NCI-H446 treated with DMSO at 0.1 percent for 48 hours (cell line): ENCODE measurements around the gene ASAP2.
"Not testable (repeated sequence)": the region's sequence is repeated elsewhere in the genome, so short reads cannot be mapped to it uniquely, and the experiment has no call there.

Experiments used
- DNase-seq: peaks from one replicate; lab custom pipeline; 2025; lab: John Stamatoyannopoulos, UW

The ASAP2 gene

DNA sequence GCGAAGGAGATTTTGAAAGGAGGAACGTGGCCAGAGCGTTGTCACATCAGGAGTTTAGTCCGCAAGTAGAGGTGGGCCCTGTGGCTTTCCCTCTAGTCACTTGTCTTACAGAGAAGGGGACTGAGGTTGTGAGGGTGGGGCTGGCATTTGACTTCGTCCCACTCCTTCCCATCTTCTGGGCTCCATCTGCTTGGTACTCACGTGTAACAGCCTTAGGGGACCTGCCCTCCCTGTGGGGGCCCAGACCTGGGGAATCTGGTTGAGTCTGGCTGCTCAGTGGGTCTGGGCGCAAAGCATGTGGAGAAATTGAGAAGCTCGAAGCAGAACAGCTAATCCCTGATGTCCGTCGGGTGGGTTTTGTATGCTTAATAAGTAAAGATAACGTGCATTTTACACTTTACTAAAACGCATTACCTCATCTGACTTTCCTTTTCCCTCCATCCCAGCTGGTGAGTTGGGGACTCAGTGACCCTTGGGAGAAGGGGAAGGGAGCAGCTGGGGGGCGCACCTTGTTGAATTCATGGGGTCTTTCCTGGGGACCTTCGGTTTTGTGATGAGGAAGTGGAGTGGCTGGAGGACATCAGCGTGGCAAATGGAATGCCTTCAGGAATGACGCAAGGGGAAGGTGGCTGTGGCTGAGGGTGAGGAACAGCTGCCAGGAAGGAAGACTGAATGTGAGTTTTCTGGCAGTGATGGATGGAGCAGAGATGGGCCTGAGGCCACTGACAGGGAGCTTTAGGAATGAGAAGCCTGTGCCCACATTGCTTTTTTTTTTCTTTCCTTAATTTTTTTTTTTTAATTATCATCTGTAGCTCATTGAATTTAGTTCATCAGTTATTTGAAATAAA lies 44.8 kb downstream of the ASAP2 start:
- no peak for DNase-seq

DNA sequence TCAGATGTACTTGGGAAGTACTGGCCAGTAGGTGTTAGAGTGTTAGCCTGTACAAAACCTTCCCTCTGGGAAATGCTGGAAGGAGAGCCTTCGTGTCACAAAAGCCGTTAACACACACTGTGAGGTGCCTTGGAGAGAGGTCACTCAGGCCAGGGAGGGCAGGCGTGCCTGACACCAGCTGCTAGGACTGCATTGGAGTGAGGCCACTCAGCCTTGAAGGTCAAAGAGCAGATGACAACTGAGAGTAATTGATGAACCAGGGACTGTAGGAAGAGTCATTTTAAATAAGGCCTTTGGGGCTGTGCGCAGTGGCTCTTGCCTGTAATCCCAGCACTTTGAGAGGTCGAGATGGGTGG lies 45.4 kb downstream of the ASAP2 start:
- no peak for DNase-seq

DNA sequence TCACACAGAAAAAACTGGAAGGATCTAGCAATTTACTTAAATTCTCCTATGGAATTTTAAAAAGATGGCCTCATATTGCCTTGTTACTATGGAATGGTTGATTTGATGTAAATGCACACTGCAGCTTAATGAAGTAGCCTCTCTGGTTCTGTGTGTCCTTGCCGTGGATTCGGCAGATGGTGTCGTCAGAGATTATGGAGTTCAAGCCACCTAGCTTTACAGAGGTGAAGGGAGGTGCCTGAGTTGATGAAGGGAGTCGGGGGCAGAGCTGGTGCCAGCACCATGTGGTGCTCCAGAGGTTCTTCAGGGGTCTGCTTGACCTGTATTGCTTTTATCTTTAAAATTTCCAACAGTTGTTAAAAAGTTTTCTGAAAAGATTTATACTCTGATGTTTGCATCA lies 48.8 kb downstream of the ASAP2 start:
- DNase-seq = no peak

DNA sequence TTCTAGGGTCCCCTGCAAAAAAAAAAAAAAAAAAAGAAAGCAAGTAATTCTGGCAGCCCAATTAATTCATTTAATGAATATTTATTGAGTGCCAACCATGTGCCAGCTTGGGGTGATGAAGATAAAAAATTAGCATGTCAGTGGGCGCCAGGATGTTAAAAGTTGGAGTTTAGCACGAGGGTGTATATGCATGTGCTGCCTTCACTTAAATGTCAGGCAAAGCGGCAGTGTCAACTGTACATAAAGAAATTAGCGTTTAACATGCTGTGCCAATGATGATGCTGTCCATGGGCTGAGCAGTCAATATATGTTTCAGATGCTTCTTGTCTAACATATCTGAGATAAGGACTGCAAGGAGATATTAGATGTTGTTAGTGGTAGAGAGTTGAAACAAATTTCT lies 49.5 kb downstream of the ASAP2 start:
- no peak for DNase-seq

DNA sequence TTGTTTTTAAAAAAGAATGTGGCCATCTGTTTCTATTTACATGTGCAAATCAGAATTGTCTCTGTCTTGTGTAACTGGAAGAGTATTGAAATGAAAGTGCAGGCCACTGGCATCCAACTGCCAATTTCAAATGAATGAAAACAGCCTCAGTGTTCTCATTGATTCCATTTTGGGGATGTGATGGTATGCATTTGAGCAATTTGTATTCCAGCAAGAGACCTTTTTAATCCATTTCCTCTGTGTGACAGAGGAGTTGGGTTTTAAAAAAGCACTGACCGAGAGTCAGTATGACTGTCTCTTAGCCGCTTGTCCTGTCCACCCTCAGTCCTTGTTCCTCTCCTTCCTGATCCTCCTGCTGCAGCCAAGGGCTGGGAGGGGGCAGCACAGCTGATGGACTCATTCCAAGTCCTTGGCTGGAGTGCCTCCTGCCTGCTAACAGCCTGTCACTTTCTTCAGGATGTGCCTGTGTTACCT lies 50.0 kb downstream of the ASAP2 start:
- DNase-seq = no peak

DNA sequence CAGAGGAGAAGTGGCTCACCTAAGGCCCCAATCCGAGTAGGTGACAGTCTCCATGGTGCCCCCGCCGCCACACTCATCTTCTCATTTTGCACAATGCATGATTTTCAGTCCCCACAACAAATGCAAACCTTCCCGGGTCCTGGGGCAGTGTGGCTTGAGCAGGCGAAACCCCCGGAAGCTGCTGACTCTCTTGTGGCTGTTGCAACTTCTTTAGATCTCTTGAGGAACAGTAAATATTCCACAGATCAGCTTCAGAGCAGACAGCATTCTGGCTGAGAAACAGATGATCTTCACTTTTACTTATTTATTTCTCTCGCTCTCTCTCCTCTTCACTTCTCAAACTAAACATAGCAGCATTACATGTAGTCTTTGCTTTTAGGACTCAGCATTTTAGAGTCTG lies 51.9 kb downstream of the ASAP2 start:
- no peak for DNase-seq

DNA sequence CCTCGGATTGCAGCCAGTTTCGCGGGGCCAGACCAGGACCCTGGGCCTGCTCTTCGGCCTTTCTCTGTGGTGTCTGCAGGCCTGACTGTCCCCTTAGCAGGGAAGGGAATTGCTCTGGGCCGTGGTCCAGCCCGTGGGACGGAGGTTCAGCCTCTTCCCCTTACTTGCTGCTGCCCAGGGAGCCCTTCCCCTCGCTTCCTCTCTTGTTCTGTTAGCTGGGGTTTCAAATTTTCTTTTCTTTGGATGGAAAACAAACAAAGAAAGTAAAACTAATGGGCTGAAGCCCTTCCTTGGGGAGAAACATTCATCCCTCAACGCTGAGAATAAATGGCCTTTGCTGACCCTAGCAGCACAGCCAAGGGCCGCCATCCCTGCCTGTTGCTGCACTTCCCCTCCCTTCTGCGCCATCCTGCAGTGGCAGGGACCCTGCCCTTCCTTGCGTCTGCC lies 52.4 kb downstream of the ASAP2 start:
- DNase-seq = no peak

DNA sequence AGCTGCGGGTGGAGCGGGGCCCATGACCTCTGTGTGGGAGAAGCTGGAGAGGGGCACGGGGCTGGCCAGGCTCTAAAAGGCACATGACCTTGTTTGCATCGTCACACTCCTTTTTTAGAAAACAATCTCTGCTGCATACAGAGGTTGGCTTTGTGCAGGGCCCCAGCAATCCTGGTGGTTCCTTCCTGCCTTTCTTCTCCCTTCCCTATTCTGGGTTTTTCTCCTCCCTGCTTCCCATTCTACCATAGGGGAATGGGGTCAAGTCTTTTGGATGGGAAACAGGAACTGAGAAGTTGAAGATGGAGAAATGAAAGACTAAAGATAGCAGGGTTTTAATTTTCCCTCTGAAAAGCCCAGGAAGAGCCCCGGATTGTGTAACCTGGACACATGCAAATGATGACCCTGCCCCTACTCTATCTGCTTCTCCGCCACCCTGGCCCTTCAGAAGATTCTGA lies 53.9 kb downstream of the ASAP2 start:
- DNase-seq = no peak

DNA sequence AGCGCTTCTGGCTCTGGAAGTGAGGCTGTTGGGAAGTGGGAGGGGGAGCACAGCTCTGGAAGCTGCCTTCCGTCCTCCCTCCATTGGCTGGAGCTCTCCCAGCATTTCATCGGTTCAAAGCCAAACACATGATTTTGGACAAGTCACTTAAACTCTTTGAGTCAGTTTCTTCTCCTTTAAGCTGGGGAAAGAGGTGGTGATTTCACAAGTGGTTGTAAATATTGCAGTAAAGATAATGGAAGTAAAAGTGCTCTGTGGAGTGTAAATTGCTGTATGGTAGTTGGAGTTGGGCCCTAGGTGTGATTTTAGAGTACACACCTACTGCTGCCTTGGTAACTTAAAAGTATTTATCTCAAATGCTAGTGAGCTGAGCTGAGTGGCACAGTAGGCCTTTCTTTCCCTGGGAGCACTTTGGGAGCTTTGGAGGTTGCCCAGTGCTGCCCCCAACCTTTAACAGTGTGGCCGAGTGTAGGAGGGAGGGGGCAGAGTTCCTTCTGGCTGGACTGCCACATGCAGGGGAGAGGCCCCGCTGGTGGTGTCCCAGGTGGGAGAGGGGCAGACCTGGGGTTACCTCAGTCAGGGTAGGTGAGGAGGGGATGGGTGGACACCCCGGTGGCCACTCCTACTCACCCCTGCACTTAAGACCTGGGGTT lies 54.7 kb downstream of the ASAP2 start:
- DNase-seq = no peak

DNA sequence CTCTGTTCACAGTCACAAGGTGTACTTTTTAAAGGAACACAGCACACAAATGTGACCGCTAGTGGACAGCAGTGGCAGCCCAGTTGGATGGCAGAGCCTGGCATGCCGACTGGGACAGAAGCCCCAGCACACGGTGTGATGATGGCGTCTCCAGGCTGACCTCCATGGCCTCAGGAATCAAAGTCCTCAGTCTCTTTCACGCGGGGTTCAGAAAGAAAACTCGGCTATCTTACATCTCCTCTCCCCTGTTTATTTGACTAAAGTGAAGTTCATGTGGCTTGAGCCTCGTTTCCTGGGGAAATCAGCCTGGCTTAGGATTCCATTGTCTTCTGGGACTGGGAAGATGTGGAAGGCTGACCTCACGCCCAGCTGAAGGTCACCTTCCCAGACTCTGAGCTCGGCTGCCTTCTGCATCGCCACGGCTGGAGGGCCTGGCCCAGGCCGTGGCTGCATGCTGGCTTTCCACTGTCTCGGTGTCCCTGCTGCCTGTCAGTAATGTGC lies 56.1 kb downstream of the ASAP2 start:
- no peak for DNase-seq

DNA sequence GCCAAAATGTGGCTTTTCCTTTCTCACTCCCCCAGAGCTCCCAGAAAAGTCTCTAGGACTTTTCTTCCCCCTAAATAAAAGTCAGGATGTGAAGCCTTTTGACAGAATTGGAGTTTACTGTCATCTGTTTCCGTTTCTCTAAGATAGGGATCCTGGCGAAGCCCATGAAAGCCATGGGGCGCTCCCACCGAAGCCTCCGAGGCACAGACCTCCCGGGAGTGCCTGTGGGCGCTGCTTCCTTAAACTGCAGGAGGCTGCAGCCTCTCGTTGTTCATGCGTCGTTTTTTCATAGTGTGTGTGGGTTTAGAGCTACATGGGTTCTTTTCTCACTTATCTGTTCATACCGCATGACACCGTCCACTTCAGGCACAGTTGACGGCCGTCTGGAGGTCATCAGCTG lies 56.8 kb downstream of the ASAP2 start:
- no peak for DNase-seq

DNA sequence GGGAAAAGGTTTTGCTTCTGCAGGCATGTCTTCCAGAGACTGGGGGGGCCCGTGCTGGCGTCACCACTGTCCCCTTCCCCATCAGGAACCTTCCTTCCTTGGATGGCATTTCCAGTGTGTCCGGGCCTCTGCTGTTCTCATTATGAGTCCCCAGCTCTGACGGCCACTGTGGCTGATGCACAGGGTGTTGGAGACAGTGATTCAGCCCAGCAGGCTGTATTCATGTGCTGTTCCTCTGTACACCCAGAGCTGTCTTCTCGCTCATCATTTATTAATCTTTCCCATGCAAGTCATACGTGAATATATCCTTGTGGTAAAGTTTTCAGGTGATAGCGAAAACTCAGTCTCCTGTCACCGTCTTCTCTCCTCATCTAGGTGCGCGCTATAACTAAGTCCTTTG lies 57.7 kb downstream of the ASAP2 start:
- DNase-seq = no peak

DNA sequence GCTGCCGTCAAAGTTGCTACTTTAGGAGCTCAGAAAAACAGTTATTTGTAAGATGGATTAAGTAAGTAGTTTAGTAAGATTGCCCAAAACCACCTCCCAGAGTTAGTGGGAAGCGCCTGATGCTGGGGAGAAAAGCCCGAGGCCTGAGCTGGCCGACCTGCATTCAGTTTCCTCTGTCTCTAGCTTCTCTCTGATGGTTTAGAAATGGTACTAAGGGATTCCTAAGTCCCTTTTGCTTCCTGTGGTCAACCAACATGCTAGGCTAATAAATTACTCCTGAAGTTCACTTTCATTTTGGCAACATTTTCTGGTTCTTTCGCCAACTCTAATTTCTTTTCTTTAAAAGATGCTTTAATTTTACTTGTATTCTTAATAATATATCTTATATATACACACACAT lies 60.1 kb downstream of the ASAP2 start:
- DNase-seq = no peak

DNA sequence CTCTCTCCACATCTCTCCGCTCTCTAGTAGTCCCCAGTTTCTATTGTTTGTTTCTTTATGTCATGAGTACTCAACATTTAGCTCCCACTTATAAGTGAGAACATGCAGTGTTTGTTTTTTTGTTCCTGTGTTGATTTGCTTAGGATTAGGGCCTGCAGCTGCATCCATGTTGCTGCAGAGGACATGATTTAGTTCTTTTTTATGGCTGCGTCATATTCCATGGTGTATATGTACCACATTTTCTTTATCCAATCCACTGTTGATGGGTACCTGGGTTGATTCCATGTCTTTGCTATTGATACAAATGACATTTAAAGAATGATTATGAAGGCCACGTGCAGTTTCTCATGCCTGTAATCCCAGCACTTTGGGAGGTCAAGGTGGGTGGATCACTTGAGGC lies 60.7 kb downstream of the ASAP2 start:
- DNase-seq = not testable (repeated sequence)

DNA sequence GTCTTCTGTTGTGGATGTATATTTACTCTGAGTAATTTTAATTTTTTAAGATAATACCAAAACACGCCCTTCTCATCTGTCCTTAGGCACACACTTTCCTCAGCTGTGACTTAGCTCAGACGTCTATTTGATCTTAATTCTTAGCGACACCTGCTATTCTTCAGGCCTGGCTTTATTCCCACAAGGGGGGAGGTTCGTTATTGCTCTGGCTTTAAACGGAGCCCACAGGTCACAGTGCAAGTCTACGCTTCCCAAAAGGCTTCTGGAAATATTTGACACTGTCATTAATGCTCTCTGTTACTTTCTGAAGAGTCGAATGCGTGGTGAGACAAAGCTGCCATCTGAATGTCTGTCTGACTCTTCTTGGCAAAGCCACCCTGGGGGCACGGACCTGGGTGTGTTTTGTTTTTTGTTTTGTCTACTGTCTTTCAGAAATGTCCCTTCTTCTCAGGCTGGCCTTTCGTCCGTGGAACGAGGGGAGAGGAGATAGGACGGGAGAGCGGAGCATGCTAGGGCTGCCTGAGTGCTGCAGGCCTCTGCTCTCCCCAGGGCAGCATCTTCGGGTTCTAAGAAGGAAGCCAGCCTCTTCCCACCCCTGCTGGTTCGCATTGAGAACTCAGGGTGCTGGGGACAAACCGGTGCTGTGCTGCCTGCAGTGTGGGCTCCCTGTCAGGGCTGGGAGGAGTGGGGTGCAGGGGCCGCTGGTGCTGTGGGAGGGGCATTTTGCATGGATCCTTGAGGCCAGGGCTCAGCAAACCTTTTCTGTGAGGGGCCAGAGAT lies 61.9 kb downstream of the ASAP2 start:
- DNase-seq = no peak

DNA sequence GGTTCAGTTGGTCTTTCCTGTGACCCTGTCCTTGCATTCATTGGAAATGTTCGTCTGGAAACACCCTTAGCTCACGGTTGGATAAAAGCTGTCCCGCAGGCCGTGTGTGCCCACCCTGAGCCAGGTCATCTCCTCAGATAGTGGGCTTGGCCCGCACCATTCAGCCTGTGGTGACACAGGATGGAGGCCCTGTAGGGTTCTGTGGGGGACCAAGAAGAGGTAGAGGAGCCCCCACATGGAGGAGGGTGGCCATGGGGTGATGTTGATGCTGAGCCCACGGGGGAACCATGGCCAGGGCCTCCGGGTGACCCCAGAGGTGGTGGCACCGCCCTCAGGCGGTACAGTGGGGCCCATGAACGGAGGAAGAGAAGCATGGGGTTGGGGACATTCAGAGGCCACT lies 62.7 kb downstream of the ASAP2 start:
- DNase-seq = no peak

DNA sequence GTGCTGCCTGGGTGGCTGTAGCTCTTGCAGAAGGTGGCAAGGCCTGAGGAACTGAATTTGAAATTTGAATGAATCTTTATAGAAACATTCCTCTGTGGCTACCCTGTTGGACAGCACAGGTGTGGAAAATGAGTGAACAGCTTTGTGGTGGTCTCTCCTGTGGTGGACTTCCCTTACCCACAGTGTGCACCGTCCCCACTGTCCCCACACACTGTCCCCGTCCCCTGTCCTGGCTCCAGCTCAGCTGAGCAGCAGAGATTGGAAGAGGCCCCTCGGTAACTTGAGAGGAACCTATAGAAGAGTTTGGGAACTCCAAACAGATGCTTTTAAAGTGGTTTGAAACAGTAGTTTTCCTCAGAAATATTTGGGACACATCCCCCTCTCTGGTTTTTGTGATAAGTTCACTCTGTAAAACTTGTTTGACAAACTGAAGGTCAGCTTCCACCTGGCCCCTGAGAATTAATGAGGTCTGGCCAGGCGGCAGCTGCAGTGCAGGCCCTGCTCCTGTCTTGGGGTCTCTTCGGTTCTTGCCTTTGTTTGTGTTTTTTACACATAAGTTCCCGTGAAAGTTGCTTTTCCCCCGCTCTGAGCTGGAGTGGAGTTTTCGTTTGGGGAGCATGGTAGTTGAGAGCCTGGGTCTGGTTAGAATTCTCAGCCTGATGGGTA lies 63.2 kb downstream of the ASAP2 start:
- DNase-seq = no peak

DNA sequence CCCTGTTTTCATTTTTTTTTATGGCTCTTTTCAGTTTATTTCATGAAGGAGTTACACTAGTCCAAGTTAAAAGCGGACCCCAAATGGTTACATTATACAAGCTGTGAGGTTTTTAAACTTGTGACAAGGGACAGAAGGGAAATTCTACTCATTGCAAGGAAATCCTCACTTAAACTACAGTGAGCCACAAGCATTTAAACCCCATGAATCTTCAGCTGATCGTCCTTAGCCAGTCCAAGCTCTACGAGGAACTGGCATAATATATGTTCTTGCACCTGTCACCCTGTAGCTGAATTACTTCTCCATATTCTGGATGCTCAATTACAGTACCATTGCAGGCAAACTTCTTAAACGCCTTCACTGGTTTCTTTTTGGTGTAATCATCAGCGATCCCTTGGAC lies 64.5 kb downstream of the ASAP2 start:
- DNase-seq = no peak

DNA sequence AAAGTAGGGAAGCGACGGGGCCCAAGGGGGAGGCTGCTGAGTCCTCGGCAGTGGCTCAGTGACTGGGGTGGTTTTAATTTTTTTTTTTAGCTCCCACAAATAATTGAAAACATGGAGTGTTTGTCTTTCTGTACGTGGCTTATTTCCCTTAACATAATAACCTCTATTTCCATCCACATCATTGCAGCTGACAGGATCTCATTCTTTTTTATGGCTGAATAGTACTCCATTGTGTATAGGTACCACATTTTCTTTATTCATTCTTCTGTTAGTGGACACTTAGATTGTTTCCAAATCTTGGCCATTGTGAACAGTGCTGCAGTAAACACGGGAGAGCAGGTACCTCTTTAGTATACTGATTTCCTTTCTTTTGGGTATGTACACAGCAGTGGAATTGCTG lies 65.1 kb downstream of the ASAP2 start:
- DNase-seq = no peak

DNA sequence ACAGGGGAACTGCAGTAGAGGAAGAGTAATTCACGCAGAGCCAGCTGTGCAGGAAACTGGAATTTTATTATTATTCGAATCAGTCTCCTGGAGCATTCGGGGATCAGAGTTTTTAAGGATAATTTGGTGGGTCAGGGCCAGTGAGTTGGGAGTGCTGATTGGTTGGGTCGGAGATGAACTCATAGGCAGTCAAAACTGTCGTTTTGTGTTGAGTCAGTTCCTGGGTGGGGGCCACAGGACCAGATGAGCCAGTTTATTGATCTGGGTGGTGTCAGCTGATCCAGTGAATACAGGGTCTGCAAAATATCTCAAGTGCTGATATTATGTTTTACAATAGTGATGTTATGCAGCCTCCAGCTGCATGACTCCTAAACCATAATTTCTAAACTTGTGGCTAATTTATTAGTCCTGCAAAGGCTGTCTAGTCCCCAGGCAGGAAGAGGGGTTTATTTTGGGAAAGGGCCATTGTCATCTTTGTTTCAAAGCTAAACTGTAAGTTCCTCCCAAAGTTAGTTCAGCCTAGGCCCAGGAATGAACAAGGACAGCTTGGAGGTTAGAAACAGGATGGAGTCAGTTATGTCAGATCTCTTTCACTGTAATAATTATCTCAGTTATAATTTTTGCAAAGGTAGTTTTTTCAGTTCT lies 67.0 kb downstream of the ASAP2 start:
- no peak for DNase-seq

DNA sequence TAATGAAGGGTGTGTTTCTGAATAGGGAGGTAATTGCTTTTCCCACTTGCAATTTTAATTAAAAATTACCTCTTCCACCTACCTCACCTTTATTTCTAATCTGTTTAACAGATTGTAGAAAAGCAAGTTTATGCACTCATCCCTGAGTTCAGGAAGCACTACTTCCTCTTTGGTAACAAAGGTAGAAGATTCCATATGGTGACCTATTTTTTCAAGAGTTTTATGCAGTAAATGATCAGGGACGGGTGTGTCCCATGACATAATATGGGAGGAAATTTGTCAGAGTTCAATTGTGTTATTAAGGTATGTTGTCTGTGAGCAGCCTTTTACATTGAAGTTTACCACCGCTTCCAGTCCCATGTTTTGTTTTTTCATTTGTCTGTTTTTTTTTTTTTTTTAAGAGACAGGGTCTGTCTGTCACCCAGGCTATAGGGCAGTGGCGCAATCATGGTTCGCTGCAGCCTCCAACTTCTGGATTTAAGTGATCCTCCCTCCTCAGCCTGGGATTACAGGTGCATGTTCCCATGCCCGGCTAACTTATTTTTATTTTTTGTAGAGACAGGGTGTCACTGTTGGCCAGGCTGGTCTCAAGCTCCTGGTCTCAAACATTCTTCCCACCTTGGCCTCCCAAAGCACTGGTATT lies 68.2 kb downstream of the ASAP2 start:
- DNase-seq = no peak
